T47D (cell line): Measurements from ENCODE around the gene PHB1.

ENCODE experiments used
- DNase-seq, 2 experiments: peaks; one replicate each; pipeline versions ENCODE4 v3.0.0 to v3.0.0-alpha.2; 2011 to 2012; ENCODE audit warnings: low read depth in 1 of 2, low spot score in 1 of 2
- JUND ChIP-seq: IDR thresholded peaks from 2 replicates; pipeline ENCODE4 v1.6.1; 2012; ENCODE audit warnings: low read depth
- in situ Hi-C: cut with HindIII; loops from 2 replicates; pipeline ENCODE4 v1.10.0; 2016; ENCODE audit warnings: low sequenced_read_pairs, low pct_unique_long_range_greater_than_20kb

PHB1 gene

GRCh38 chr17:49450181-49450580 lies 35.5 kb upstream of the PHB1 start:
- in situ Hi-C loops = no loop called here
- DNase-seq = no peak
- TF ChIP-seq JUND = no peak

GRCh38 chr17:49447628-49448302 lies 33.1 kb upstream of the PHB1 start:
- in situ Hi-C loops = no loop called here
- no peak for TF ChIP-seq JUND

GRCh38 chr17:49445591-49445990 lies 30.9 kb upstream of the PHB1 start:
- no peak for TF ChIP-seq JUND
- no peak for DNase-seq
- in situ Hi-C loops = no loop called here

More at GRCh38 chr17:49447628-49448302, 33.1 kb upstream of the PHB1 start:
- DNase-seq = no peak

- no peak for TF ChIP-seq JUND
- in situ Hi-C loops = no loop called here
Observed at GRCh38 chr17:49444384-49444783, 29.7 kb upstream of the PHB1 start.

GRCh38 chr17:49443862-49444261 lies 29.2 kb upstream of the PHB1 start:
- TF ChIP-seq JUND = no peak

More at GRCh38 chr17:49444384-49444783, 29.7 kb upstream of the PHB1 start:
- no peak for DNase-seq

GRCh38 chr17:49442041-49442440 lies 27.4 kb upstream of the PHB1 start:
- no peak for DNase-seq
- TF ChIP-seq JUND = no peak
- in situ Hi-C loops = no loop called here

More at GRCh38 chr17:49443862-49444261, 29.2 kb upstream of the PHB1 start:
- in situ Hi-C loops = no loop called here
- no peak for DNase-seq

- no peak for DNase-seq
- in situ Hi-C loops = no loop called here
Observed at GRCh38 chr17:49441578-49441977, 26.9 kb upstream of the PHB1 start.

GRCh38 chr17:49440581-49440980 lies 25.9 kb upstream of the PHB1 start:
- no peak for TF ChIP-seq JUND
- in situ Hi-C loops = no loop called here
- no peak for DNase-seq

More at GRCh38 chr17:49441578-49441977, 26.9 kb upstream of the PHB1 start:
- TF ChIP-seq JUND = no peak

GRCh38 chr17:49439673-49440571 lies 25.2 kb upstream of the PHB1 start:
- in situ Hi-C loops = no loop called here

GRCh38 chr17:49439305-49439672 lies 24.6 kb upstream of the PHB1 start:
- in situ Hi-C loops = no loop called here
- peak in 1 of 2 experiments; percentile 24 for DNase-seq

More at GRCh38 chr17:49439673-49440571, 25.2 kb upstream of the PHB1 start:
- no peak for TF ChIP-seq JUND
- no peak for DNase-seq

GRCh38 chr17:49438436-49439278 lies 24.0 kb upstream of the PHB1 start:
- in situ Hi-C loops = no loop called here
- DNase-seq = no peak
- no peak for TF ChIP-seq JUND

More at GRCh38 chr17:49439305-49439672, 24.6 kb upstream of the PHB1 start:
- TF ChIP-seq JUND = no peak

- in situ Hi-C loops = no loop called here
- no peak for TF ChIP-seq JUND
- no peak for DNase-seq
Observed at GRCh38 chr17:49437696-49438435, 23.2 kb upstream of the PHB1 start.
